EH (cell line): ENCODE measurements around the gene DDX6.

Experiments
- DNase-seq: peaks from one replicate; pipeline ENCODE4 v3.0.0-alpha.2; 2015; ENCODE audit warnings: low read depth

Gene DDX6

DNA sequence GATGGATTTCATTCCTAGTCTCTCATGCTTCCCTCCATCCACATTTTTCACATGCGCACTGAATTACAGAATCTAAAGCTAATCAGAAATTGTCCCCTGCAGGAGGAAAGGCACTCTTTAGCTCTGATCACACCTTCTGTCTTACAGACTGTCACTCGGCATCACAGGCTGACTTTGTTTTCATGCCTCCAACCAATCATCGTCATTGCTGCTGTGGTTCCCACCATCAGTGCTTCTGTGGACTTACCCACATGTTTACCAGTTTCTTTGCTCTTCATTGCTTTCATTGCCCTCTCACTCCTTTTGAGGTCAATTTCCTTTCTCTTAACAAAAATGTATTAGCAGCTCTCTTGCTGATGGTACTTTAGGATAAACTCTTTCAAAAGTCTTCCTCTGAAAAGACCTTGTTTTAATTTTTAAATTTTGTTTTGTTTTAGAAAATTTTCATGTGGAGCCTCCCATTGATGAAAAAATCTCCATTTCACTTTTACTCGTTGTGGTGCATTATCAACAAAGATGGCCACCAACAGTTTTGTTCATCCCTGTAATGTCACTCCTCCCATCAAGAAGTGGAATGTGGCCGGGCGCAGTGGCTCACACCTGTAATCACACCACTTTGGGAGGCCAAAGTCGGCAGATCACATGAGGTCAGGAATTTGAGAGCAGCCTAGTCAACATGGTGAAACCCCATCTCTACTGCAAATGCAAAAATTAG, 91.3 kb downstream of the DDX6 start:
- DNase-seq: no peak
